ENCODE measurements around the gene SPPL2A. TPM values are rescaled to one million over a fixed set of nuclear protein-coding genes. Genes with fewer than 3 reads are reported as not detected.

SPPL2A gene
- polyA plus RNA-seq, 1 experiment, result 80.1 TPM

DNA sequence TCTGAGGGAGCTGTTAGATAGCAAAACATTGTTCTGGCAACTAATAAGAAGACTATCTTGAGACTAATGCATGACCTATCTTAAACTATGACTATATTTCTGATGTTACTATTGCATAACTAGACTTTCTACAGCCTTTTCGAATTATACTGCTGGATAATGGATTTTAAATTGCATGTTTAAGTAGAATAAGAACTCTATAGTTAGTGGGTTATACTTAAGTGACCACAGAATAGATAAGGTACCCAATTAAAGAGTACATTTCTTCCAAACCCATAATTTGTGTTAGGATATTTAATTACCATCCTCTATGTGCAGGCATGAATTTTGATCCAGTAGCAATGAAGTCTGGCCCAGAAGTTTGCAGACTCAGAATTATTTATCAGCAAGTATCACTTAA lies 44.6 kb upstream of the SPPL2A start:
- H3K4me3 ChIP-seq (ENCODE audit: low read depth, low read length), result no peak overlapping the region
- DNase-seq (ENCODE audit: low read depth, low spot score), result no peak
- ChIA-PET POLR2A (interaction anchor here (0.6 kb wide), 1 partner anchor 23 kb away, joined by 6 read pairs; no protein-coding TSS in a partner anchor), CTCF (no interaction called here)
- H3K27me3 ChIP-seq (ENCODE audit: control insufficient read depth, insufficient read depth, low read length), result peaks cover 6% of the 10 kb centered on the region
- TF ChIP-seq, protein P1, sequence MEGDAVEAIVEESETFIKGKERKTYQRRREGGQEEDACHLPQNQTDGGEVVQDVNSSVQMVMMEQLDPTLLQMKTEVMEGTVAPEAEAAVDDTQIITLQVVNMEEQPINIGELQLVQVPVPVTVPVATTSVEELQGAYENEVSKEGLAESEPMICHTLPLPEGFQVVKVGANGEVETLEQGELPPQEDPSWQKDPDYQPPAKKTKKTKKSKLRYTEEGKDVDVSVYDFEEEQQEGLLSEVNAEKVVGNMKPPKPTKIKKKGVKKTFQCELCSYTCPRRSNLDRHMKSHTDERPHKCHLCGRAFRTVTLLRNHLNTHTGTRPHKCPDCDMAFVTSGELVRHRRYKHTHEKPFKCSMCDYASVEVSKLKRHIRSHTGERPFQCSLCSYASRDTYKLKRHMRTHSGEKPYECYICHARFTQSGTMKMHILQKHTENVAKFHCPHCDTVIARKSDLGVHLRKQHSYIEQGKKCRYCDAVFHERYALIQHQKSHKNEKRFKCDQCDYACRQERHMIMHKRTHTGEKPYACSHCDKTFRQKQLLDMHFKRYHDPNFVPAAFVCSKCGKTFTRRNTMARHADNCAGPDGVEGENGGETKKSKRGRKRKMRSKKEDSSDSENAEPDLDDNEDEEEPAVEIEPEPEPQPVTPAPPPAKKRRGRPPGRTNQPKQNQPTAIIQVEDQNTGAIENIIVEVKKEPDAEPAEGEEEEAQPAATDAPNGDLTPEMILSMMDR (IDR thresholded peaks at IDR 0.05; ENCODE audit: low read depth, low read length), result no peak
- H3K9me3 ChIP-seq (ENCODE audit: control insufficient read depth, insufficient read depth, low read length), result no peaks in the 10 kb centered on the region; the same call in 1 of the 2 replicates
- no peak overlapping the region for H3K27ac ChIP-seq (ENCODE audit: low read depth, low read length)

DNA sequence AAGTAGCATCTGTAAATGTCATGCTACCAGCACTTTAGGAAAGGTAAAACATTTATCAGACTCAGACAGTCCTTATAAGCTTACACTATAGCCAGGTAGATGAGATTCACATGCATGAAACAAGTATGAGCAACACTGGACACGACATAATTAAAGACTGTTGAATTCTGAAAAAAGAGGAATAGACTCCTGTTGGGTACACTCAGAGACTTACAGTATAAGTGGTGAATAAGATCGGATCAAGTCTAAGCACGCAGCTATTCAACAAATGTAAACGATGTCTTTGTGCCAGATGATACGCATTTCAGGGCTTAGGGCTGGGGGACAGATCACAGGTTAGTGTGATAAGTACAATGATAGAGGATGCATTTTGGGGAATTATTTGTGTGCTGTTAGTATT lies 43.2 kb upstream of the SPPL2A start:
- H3K27me3 ChIP-seq (ENCODE audit: control insufficient read depth, insufficient read depth, low read length), result peaks cover 7% of the 10 kb centered on the region
- ChIA-PET POLR2A (no interaction called here), CTCF (interaction anchor here (0.7 kb wide), 1 partner anchor 1914 kb away, joined by 4 read pairs; no protein-coding TSS in a partner anchor)
- no peak overlapping the region for H3K4me3 ChIP-seq (ENCODE audit: low read depth, low read length)
- no peaks in the 10 kb centered on the region; the same call in 1 of the 2 replicates for H3K9me3 ChIP-seq (ENCODE audit: control insufficient read depth, insufficient read depth, low read length)
- DNase-seq (ENCODE audit: low read depth, low spot score), result no peak
- H3K27ac ChIP-seq (ENCODE audit: low read depth, low read length), result no peak overlapping the region
- TF ChIP-seq, protein P1 (IDR thresholded peaks at IDR 0.05; ENCODE audit: low read depth, low read length), result no peak

DNA sequence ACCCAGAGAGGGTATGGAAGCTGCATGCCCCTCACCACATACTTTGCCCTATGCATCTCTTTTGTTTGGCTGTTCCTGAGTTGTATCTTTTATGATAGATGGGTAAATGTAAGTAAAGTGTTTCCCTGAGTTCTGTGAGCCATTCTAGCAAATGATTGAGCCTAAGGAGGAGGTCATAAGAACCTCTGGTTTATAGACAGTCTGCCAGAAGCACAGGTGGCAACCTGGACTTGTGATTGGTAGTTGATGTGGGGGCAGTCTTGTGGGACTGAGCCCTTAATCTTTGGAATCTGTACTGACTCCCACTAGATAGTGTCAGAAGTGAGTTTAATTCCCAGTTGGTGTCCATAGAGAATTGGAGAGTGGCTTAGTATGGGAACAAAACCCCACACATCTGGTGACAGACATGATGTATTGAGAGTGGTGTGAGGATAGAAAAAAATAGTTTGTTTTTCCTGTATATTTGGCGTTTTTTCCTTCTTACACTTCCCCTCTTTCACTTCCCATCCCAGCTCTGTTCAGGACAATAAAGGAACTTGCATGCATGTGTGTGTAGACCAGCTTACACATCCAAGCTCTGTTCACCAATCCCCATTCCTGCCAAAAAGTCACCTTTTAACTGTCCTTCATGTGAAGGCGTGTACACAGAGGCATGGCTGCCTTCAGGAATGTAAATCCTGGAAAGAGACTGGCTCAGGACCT lies 38.1 kb upstream of the SPPL2A start:
- CTCF ChIA-PET, result no interaction called here
- POLR2A ChIA-PET, result interaction anchor here (0.7 kb wide), 1 partner anchor 50 kb away, joined by 5 read pairs; no protein-coding TSS in a partner anchor
- TF ChIP-seq, protein P1 (IDR thresholded peaks at IDR 0.05; ENCODE audit: low read depth, low read length), result no peak
- Histone ChIP-seq H3K4me3 (ENCODE audit: low read depth, low read length) (no peak overlapping the region), H3K27me3 (ENCODE audit: control insufficient read depth, insufficient read depth, low read length) (peaks cover 12% of the 10 kb centered on the region), H3K9me3 (ENCODE audit: control insufficient read depth, insufficient read depth, low read length) (no peaks in the 10 kb centered on the region), H3K27ac (ENCODE audit: low read depth, low read length) (no peak overlapping the region)
- DNase-seq (ENCODE audit: low read depth, low spot score), result no peak

DNA sequence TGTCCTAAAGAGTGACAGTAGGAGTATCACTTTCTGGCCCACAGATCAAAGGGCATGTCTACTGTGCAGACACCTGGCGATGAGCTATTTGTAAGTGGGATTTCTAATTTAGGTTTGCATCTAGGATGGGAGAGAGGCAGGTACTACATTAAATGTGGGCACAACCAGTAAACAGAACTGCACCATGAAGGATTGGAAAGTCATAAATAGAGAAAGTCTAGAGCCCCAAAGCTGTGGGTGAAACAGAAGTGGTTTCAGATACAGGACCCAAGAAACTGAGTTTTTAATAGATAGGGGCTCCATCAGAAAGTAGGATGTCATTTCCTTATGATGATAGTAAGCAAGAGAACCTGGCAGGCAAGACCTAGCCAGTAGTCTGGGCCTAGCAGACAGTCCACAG lies 35.2 kb upstream of the SPPL2A start:
- POLR2A ChIA-PET, result no interaction called here
- DNase-seq (ENCODE audit: low read depth, low spot score), result no peak
- Histone ChIP-seq H3K27ac (ENCODE audit: low read depth, low read length) (no peak overlapping the region), H3K9me3 (ENCODE audit: control insufficient read depth, insufficient read depth, low read length) (no peaks in the 10 kb centered on the region), H3K27me3 (ENCODE audit: control insufficient read depth, insufficient read depth, low read length) (peaks cover 6% of the 10 kb centered on the region), H3K4me3 (ENCODE audit: low read depth, low read length) (no peak overlapping the region)
- CTCF ChIA-PET, result no interaction called here
- TF ChIP-seq, protein P1 (IDR thresholded peaks at IDR 0.05; ENCODE audit: low read depth, low read length), result no peak

DNA sequence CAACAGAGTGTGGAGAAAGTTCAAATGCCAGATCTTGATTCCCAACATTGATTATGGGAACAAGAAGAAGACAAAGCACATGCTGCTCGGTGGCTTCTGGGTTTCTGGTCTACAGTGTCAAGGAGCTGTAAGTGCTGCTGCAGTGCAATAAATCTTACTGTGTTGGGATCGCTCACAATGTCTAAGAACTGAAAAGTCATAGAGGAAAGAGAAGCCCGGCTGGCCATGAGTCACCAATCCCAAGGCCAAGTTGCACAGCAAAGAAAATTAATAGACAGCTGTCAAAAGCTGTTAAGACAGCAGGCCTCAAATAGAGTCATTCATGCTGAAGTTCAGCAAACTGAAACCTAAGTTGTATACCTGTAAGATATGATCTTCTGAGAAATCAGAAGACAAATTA lies 33.2 kb upstream of the SPPL2A start:
- H3K27ac ChIP-seq (ENCODE audit: low read depth, low read length), result no peak overlapping the region
- no peak overlapping the region for H3K4me3 ChIP-seq (ENCODE audit: low read depth, low read length)
- H3K9me3 ChIP-seq (ENCODE audit: control insufficient read depth, insufficient read depth, low read length), result no peaks in the 10 kb centered on the region
- peaks cover 7% of the 10 kb centered on the region for H3K27me3 ChIP-seq (ENCODE audit: control insufficient read depth, insufficient read depth, low read length)
- POLR2A ChIA-PET, result no interaction called here
- DNase-seq (ENCODE audit: low read depth, low spot score), result no peak
- TF ChIP-seq, protein P1 (IDR thresholded peaks at IDR 0.05; ENCODE audit: low read depth, low read length), result no peak
- CTCF ChIA-PET, result no interaction called here

All from AG04450 (cell line).